ENCODE measurements around the gene MLH3. TPM values are rescaled to one million over a fixed set of nuclear protein-coding genes. Genes with fewer than 3 reads are reported as not detected.

MLH3 gene
- total RNA-seq, 8 experiments from 2014 or later: 12.2 to 37.4 (median 21.3) TPM

DNA sequence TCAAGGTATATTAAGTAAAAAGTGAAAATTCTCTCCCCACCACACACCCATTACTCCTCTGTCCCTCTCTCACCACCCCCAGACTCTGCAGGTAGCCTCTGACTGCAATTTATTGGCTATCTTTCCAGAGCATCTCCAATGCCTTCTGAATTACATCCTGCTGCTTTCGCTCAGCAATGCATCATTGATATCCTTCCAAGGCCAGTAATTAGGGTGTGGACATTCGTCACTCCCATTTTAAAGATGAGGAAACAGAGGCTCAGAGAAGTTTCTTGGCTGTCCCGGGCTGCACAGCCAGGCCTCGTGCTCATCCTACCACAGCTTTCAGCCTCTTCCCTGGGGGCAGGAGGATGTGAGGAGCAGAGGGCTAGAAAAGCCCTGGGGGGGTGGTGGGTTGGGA lies 72.2 kb downstream of the MLH3 start:
- ATAC-seq (replicated peaks in 6 of 8): peak in 2 of 8 experiments; percentile 12 to 13
- H3K4me3 ChIP-seq: no peak overlapping the region
- 14 to 100% (median 81%) methylated on average over 1 to 4 of the region's 4 CpGs; no CpG with 5 or more reads in 5 of the 10 experiments for WGBS, 10 experiments
- in situ Hi-C loops (cut with MboI; ENCODE audit: low pct_unique_long_range_greater_than_20kb in 2 of 9, low sequenced_read_pairs in 9 of 9, unreplicated experiment in 9 of 9): no loop called here
- no peak overlapping the region for H3K27ac ChIP-seq
- H3K4me1 ChIP-seq (replicated peaks in 1 of 2): peaks cover 41 to 68% of the 10 kb centered on the region in 2 donors

DNA sequence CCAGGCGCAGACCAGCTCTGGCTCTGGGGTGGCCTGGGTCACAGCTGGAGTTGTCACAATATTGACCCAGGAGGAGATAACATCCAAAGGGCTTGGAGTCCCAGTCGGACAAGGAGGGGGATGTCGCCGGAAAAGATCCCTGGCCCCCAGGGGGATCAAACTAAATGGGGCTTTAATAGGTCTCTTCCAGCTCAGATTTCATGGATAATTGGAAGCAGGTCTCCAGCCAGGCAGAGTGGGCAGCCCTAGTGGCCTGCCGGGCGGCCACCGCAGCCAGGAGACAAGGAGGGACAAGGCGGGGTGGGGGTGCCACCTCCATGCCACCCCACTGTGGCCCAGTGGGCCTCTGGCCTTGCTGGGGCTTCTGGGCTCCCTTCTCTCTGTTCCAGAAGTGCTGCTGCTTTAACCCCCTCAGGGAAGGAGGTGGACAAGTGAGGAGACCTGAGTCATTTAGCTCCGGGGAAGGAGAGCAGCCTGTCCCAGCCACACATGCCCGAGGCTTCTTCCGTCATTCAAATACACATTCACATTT lies 72.8 kb downstream of the MLH3 start:
- ATAC-seq (replicated peaks in 6 of 8): peak in 1 of 8 experiments; percentile 9
- in situ Hi-C loops (cut with MboI; ENCODE audit: low pct_unique_long_range_greater_than_20kb in 2 of 9, low sequenced_read_pairs in 9 of 9, unreplicated experiment in 9 of 9): no loop called here

DNA sequence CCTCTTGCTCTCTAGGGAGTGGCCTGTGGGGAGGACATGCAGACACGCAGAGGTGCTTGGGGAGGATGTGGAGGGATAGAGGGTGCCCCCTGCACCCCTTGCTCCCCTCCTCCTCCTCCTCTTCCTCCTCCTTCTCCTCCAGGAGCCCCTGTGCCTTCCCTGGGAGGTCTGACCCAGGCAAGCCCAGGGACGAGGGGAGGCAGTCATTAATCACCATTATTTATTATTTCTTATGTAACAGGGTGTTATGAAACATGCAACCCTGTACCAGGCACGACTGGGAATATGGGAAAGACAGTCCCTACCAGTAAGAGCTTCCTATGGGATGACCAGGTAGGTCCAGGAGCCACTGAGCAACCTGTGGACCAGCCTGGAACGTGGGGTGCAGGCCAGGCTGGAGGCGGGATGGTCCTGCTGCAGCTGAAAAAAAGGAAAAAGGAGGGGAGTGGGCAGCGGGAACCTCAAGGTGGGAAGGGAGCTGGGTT lies 73.3 kb downstream of the MLH3 start:
- peak overlapping the region in 1 of 2 donors; percentile 56 for H3K27ac ChIP-seq
- peaks cover 41 to 75% of the 10 kb centered on the region in 2 donors for H3K4me1 ChIP-seq (replicated peaks in 1 of 2)
- H3K4me3 ChIP-seq: no peak overlapping the region
- ATAC-seq (replicated peaks in 6 of 8): no peak
- in situ Hi-C loops (cut with MboI; ENCODE audit: low pct_unique_long_range_greater_than_20kb in 2 of 9, low sequenced_read_pairs in 9 of 9, unreplicated experiment in 9 of 9): no loop called here
- 40 to 73% (median 40%) methylated on average over 1 to 2 of the region's 6 CpGs; no CpG with 5 or more reads in 7 of the 10 experiments for WGBS, 10 experiments

More for the DNA sequence above, 72.8 kb downstream of the MLH3 start:
- Histone ChIP-seq H3K4me3 (no peak overlapping the region), H3K27ac (peak overlapping the region in 1 of 2 donors; percentile 56), H3K4me1 (replicated peaks in 1 of 2) (peaks cover 41 to 74% of the 10 kb centered on the region in 2 donors)
- 20 to 100% (median 64%) methylated on average over 1 to 5 of the region's 11 CpGs; no CpG with 5 or more reads in 3 of the 10 experiments for WGBS, 10 experiments

DNA sequence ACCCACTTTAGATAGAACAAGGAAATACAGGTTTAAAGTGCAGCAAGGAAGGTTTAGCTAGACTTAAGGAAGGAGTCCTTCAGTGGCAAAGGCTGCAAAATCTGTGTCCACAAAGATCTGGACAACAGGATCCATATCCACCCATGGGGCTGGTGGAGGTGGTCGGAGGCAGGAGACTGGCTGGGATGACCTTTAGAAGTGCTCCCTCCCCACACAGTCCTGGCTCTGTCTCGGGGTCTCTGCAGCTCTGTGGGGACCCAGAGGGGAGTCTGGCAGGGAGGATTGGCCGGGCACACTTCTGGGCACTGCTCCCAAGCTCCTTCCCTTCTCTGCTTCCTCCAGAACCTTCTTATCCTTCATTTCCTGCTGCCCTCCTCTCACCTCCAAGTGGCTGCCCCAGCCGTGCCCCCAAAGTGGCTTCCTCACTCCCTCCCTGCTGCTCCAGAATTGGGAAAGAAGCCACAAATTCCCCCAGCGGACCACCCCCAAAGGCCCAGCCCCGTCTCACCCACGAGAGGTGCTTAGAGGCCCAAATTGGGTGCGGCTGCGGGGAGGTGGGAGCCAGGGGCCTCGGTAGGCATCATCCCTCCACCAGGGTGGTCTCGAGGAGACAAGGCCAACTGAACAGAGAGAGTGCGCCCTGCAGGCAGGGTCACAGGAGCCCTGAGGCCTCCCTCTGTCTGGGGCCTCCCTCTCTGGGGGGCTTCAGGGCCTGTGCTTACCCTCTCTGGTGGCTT lies 73.9 kb downstream of the MLH3 start:
- ATAC-seq (replicated peaks in 6 of 8): no peak
- Histone ChIP-seq H3K27ac (no peak overlapping the region), H3K4me1 (replicated peaks in 1 of 2) (peaks cover 41 to 75% of the 10 kb centered on the region in 2 donors), H3K4me3 (no peak overlapping the region)
- 26 to 100% (median 70%) methylated on average over 1 to 3 of the region's 12 CpGs; no CpG with 5 or more reads in 6 of the 10 experiments for WGBS, 10 experiments
- in situ Hi-C loops (cut with MboI; ENCODE audit: low pct_unique_long_range_greater_than_20kb in 2 of 9, low sequenced_read_pairs in 9 of 9, unreplicated experiment in 9 of 9): no loop called here

DNA sequence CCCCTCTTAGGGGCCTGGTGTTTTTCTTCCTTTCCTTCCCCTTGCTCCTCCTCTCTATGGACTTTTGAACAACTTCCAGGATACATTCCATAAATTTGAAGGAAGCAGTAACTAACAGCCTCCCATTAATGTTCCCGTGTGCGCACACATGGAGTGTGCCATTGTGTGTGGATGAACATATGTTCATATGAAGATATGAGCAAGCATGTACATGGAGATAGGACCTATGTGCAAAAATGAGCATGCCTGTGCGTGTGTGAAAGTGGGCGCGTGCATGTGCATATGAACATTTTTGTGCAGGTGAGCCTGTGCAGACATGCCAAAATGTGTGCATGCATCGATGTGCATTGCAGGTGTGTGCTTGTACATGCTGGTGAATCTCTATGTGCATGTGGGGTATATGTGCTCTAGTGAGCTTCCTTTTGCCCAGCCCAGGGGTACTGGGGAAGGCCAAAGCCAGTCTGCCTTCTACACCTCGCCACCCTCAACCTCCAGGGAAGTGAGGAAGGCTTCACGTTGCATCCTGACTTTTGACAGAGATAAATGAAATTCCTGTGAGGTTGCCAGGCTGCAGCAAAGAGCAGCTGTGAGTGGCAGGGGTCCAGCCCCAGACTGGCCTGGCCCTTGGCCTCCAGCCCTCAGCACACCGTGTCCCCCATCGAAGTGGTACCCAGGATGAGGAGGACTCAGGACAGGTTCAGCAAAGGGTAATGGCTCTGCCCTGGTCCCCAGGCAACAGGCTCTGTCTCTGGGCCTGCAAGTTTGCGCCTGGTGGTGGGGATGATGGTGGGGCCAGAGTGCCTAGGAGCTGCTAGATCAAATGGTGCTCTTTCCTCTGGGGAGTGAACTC lies 74.8 kb downstream of the MLH3 start:
- Histone ChIP-seq H3K4me3 (no peak overlapping the region), H3K27ac (no peak overlapping the region), H3K4me1 (replicated peaks in 1 of 2) (peaks cover 41 to 75% of the 10 kb centered on the region in 2 donors)
- no peak for ATAC-seq (replicated peaks in 6 of 8)
- WGBS, 10 experiments: 73 to 100% (median 89%) methylated on average over 1 to 6 of the region's 11 CpGs; no CpG with 5 or more reads in 1 of the 10 experiments
- in situ Hi-C loops (cut with MboI; ENCODE audit: low pct_unique_long_range_greater_than_20kb in 2 of 9, low sequenced_read_pairs in 9 of 9, unreplicated experiment in 9 of 9): no loop called here

DNA sequence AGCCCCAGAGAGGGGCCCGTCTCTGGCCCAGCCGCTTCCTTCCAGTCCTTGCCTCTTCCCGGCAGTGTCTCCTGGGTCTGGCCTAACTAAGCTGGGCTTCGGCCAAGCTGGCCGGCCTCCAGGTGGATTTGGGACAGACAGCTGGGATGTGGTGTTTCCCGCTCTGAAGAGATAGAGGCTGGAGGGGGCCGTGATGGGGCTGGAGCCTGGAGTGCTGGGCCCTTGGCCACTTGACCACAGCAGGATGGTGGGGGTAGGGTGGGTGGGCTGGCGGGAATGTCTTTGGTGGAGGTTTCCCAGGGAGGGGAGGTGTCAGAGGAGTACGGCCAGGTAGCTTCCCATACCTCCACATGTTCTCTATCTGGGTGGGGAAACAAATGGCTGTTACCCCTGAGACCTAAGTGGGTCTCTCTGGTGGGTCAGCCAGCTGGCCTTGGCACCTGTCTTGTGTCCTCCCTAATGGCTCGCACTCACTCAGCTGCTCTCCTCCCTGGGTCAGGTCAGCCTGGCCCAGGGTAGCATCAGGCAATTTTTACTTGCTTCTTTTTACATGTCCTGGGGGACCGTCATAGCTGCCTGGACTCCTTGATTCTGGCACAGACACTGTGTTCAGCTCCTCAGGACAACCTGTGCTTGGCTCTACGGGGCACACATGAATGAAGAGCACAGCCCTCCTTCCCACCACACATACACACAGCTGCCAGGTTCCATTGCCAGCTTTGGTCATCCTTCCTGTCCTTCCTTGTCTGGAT lies 76.0 kb downstream of the MLH3 start:
- ATAC-seq (replicated peaks in 6 of 8): peak in 1 of 8 experiments; percentile 8
- Histone ChIP-seq H3K4me1 (replicated peaks in 1 of 2) (peaks cover 32 to 65% of the 10 kb centered on the region in 2 donors), H3K4me3 (no peak overlapping the region), H3K27ac (peak overlapping the region in 1 of 2 donors; percentile 31)
- 11 to 100% (median 100%) methylated on average over 1 to 2 of the region's 12 CpGs; no CpG with 5 or more reads in 5 of the 10 experiments for WGBS, 10 experiments
- in situ Hi-C loops (cut with MboI; ENCODE audit: low pct_unique_long_range_greater_than_20kb in 2 of 9, low sequenced_read_pairs in 9 of 9, unreplicated experiment in 9 of 9): no loop called here

DNA sequence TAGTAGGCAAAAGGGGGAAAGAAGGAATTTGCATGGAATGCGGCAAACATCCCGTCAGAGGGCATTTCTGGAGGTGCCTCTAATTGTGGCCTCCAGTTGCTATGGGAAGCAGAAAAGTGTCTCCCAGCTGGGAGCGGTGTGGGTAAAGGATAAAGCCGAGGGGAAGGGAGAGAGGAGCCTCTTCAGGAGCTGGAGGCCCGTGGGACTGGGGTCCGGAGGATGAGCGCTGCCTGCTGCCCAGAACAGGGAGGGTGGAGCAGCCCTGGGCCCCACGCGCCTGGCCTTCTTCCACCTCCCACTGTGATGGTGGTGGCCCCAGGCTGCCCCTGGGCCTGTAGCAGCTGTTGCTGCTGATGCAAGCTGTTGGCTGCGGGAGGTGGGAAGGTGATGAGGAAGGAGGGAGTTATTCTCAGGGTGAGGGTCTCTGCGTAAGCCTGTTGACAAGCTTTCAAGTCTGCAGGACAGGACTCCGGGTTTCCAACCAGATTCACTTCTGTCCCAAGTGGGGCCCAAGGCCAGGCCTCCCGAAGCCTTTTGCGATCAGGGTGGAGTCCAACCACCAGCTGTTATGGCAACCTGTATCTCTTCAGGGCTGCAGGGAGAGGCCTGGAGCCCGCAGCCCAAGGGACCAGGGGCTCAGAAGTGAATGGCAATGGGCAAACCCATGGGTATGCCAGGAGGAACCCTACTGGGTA lies 76.8 kb downstream of the MLH3 start:
- Histone ChIP-seq H3K4me3 (no peak overlapping the region), H3K27ac (peak overlapping the region in 1 of 2 donors; percentile 31), H3K4me1 (replicated peaks in 1 of 2) (peaks cover 25 to 58% of the 10 kb centered on the region in 2 donors)
- in situ Hi-C loops (cut with MboI; ENCODE audit: low pct_unique_long_range_greater_than_20kb in 2 of 9, low sequenced_read_pairs in 9 of 9, unreplicated experiment in 9 of 9): no loop called here
- peak in 6 of 8 experiments; percentile 19 to 86 (median 58) for ATAC-seq (replicated peaks in 6 of 8)
- WGBS, 10 experiments: 0 to 59% (median 43%) methylated on average over 2 to 5 of the region's 15 CpGs; no CpG with 5 or more reads in 3 of the 10 experiments

DNA sequence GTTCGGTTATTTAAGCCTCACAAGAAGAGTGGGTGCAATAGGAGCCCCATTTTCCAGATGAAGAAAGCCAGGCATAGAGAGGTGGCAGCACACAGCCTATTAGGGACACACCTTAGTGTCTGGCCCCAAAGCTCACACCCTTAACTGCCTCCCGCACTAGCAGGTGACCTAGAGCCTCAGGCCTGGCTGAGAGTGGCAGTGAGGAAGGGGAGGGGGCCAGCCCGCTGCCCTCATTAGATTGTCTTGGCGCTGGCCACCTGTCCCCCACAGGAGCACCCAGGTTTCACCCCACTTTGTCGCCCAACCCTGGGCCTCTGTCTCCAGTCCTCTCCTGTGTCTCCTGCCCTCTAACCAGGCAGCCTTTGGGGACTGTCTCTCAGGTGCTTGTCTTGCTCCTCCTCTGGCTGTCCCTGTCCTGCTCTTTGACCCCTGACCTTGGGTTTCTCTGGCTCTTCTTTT lies 77.3 kb downstream of the MLH3 start:
- Histone ChIP-seq H3K27ac (no peak overlapping the region), H3K4me1 (replicated peaks in 1 of 2) (peaks cover 23 to 52% of the 10 kb centered on the region in 2 donors), H3K4me3 (no peak overlapping the region)
- WGBS, 10 experiments: 50 to 100% (median 90%) methylated on average over 1 to 3 of the region's 5 CpGs; no CpG with 5 or more reads in 6 of the 10 experiments
- in situ Hi-C loops (cut with MboI; ENCODE audit: low pct_unique_long_range_greater_than_20kb in 2 of 9, low sequenced_read_pairs in 9 of 9, unreplicated experiment in 9 of 9): no loop called here
- ATAC-seq (replicated peaks in 6 of 8): peak in 2 of 8 experiments; percentile 11 to 35

DNA sequence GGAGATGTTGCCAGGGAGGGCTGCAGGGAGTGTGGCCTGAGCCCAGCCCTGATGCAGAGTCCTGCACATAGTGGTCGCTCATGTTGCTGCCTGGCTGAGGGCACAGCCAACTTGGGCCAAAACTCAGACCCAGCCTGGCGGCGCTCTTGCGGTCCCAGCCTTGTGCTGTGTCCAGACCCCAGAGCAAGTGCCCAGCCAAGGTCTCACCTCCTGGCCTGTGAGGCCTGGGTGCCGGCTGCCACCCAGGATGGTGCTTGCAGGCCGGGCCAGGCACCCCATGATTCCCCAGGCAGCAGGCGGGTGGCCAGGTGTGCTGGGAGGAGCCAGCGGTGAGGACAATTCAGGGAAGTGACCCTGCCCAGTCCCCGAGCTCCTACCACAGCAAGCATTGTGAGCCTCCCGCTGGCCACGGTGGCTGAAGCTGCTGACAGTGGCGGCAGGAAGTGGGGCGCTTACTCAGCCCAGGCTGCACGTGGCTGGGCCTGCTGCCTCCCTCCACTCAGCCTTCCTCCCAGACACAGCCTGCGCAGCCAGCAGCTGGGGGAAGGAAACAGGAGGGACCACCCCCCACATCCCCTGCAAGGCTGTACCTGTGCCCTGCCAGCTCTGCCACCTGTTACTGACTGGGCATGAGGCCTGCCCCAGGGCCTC lies 78.1 kb downstream of the MLH3 start:
- H3K4me3 ChIP-seq: no peak overlapping the region
- WGBS, 10 experiments: 98% methylated on average over 7 of the region's 15 CpGs; no CpG with 5 or more reads in 9 of the 10 experiments

DNA sequence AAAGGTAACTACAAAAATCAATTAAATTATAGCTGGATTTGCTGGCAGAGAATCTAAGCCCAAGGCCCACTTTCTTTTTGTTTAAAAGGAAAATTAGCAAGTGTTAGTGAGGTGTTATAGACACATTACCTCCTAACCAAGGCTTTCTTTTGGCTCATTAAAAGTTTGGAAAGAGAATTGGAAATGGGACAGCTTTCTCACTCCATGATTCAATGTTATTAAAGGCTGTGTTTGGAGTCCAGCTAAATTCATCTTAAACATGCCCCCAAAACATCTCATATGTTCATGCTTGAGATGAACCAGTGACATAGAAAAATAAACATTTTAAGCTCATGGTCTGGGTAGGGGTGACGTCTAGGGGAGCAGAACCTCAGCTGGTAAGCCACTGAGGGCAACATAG lies 82.5 kb downstream of the MLH3 start:
- in situ Hi-C loops (cut with MboI; ENCODE audit: low pct_unique_long_range_greater_than_20kb in 2 of 9, low sequenced_read_pairs in 9 of 9, unreplicated experiment in 9 of 9): no loop called here

More for the DNA sequence above, 78.1 kb downstream of the MLH3 start:
- peak in 5 of 8 experiments; percentile 7 to 30 (median 28) for ATAC-seq (replicated peaks in 6 of 8)
- in situ Hi-C loops (cut with MboI; ENCODE audit: low pct_unique_long_range_greater_than_20kb in 2 of 9, low sequenced_read_pairs in 9 of 9, unreplicated experiment in 9 of 9): no loop called here
- Histone ChIP-seq H3K27ac (no peak overlapping the region), H3K4me1 (replicated peaks in 1 of 2) (peaks cover 16 to 44% of the 10 kb centered on the region in 2 donors)

DNA sequence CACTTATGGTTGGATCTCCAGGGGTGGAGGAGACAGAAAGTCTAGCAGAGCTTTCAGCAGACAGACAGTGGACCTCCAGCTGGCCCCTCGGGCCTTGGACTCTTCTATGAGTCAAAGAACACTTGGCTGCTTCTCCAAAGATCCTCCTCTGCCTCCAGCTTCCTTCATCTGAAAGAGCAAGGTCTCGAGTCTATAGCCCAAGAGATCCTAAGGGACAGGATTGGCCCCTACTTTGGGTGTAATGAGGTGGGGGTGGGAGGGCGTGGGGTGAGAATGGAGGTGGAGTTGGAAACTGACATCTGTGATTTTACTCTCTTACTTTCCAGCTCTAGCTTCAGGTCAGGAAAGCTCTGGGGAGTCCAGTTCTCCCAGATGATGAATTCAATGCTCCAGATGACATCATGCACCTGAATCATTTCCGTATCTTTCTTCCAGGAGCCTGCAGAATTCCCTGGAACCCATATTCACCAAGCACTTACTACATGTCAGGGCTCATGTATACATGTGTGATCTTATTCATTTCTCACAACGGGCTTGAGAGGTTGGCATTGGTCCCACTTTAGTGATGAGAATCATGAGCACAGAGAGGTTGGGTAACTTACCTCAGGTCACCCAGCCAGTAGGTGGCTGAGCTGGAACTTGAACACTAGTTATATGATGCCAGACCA lies 85.6 kb downstream of the MLH3 start:
- no peak overlapping the region for H3K4me3 ChIP-seq
- ATAC-seq (replicated peaks in 6 of 8): peak in 4 of 8 experiments; percentile 31 to 63 (median 56)
- peaks cover 4 to 5% of the 10 kb centered on the region in 2 donors for H3K4me1 ChIP-seq (replicated peaks in 1 of 2)
- in situ Hi-C loops (cut with MboI; ENCODE audit: low pct_unique_long_range_greater_than_20kb in 2 of 9, low sequenced_read_pairs in 9 of 9, unreplicated experiment in 9 of 9): no loop called here
- WGBS, 10 experiments: 7 to 91% (median 71%) methylated on average over 1 to 2 of the region's 5 CpGs; no CpG with 5 or more reads in 4 of the 10 experiments
- H3K27ac ChIP-seq: no peak overlapping the region

More for the DNA sequence above, 82.5 kb downstream of the MLH3 start:
- no peak for ATAC-seq (replicated peaks in 6 of 8)
- no peak overlapping the region for H3K27ac ChIP-seq
- peaks cover 0 to 4% of the 10 kb centered on the region in 2 donors for H3K4me1 ChIP-seq (replicated peaks in 1 of 2)
- 0 to 100% (median 80%) methylated on average over 1 of the region's 1 CpG; no CpG with 5 or more reads in 5 of the 10 experiments for WGBS, 10 experiments
- H3K4me3 ChIP-seq: no peak overlapping the region

Data from motor neuron (in vitro differentiated cells).